ENCODE results near the gene PTCH1.

Gene PTCH1

GRCh38 chr9:95463148-95464060 lies 53.4 kb downstream of the PTCH1 start:
- FAIRE-seq (no peak), DNase-seq (ENCODE audit: insufficient read length, low spot score) (no peak)
- no peak for TF ChIP-seq CTCF (IDR thresholded peaks at IDR 0.05; ENCODE audit: insufficient read depth, missing control alignments)

- no peak for DNase-seq (ENCODE audit: insufficient read length, low spot score)
- no peak for FAIRE-seq
- no peak for TF ChIP-seq CTCF (IDR thresholded peaks at IDR 0.05; ENCODE audit: insufficient read depth, missing control alignments)
Measured at GRCh38 chr9:95462249-95463147, 54.3 kb downstream of the PTCH1 start.

GRCh38 chr9:95461448-95462248 lies 55.1 kb downstream of the PTCH1 start:
- no peak for DNase-seq (ENCODE audit: insufficient read length, low spot score)
- TF ChIP-seq CTCF (IDR thresholded peaks at IDR 0.05; ENCODE audit: insufficient read depth, missing control alignments): no peak
- no peak for FAIRE-seq

- TF ChIP-seq CTCF (IDR thresholded peaks at IDR 0.05; ENCODE audit: insufficient read depth, missing control alignments): no peak
- DNase-seq (ENCODE audit: insufficient read length, low spot score) (no peak), FAIRE-seq (no peak)
Measured at GRCh38 chr9:95460518-95461164, 56.1 kb downstream of the PTCH1 start.

- no peak for TF ChIP-seq CTCF (IDR thresholded peaks at IDR 0.05; ENCODE audit: insufficient read depth, missing control alignments)
- DNase-seq (ENCODE audit: insufficient read length, low spot score): no peak
Measured at GRCh38 chr9:95459851-95460517, 56.8 kb downstream of the PTCH1 start.

GRCh38 chr9:95459178-95459577 lies 57.6 kb downstream of the PTCH1 start:
- FAIRE-seq (no peak), DNase-seq (ENCODE audit: insufficient read length, low spot score) (no peak)
- TF ChIP-seq CTCF (IDR thresholded peaks at IDR 0.05; ENCODE audit: insufficient read depth, missing control alignments): no peak

More at GRCh38 chr9:95459851-95460517, 56.8 kb downstream of the PTCH1 start:
- FAIRE-seq: no peak
